Pancreas (tissue), 10 donors: ENCODE measurements around the gene TRIM8. TPM values are rescaled to one million over a fixed set of nuclear protein-coding genes. Genes with fewer than 3 reads are reported as not detected.

Experiments used
- ATAC-seq, 4 donors: fragments of 200-7000 bp; cut with Tn5 transposase; one replicate each; pipeline versions ENCODE4 v1.8.0 to v1.9.1; 2020; ENCODE audit warnings: mild to moderate bottlenecking in 4 of 4, moderate library complexity in 4 of 4
- DNase-seq, 6 donors: peaks; one replicate each; pipeline ENCODE4 v3.0.0-alpha.2; 2020
- FAIRE-seq: peaks from 2 replicates; lab custom pipeline; 2012; peaks lifted over from hg19 to GRCh38; lab: Jason Lieb, UNC
- H3K27ac ChIP-seq, 4 donors: fragments of 200-600 bp; sonication (generic); 1 replicate in 3 of 4; 2 replicates in 1 of 4; pipeline versions ENCODE4 v1.5.0 to v1.8.0; 2020
- H3K27me3 ChIP-seq, 4 donors: fragments of 200-600 bp; one replicate each; pipeline ENCODE4 v1.8.0; 2021
- H3K36me3 ChIP-seq, 3 donors: fragments of 200-600 bp; sonication (generic) in 1 of 3; one replicate each; pipeline versions ENCODE4 v1.5.0 to v1.8.0; 2020 to 2021
- H3K4me1 ChIP-seq, 3 donors: fragments of 200-600 bp; one replicate each; pipeline ENCODE4 v1.8.0; 2021
- H3K4me3 ChIP-seq, 4 donors: fragments of 200-600 bp; sonication (generic) in 2 of 4; one replicate each; pipeline versions ENCODE4 v1.5.0 to v1.8.0; 2020 to 2021
- H3K9me3 ChIP-seq, 4 donors: fragments of 200-600 bp; one replicate each; pipeline ENCODE4 v1.8.0; 2021
- whole genome bisulfite sequencing, 2 donors: extraction: QIAGEN DNeasy Blood & Tissue Kit; methylation state at CpG; one replicate each; pipeline ENCODE4 v1.1.7; 2013; 5-methylcytosine and 5-hydroxymethylcytosine counted together
- intact Hi-C, 3 donors: fragments of 100-400 bp; cut with DNase I; formaldehyde crosslinking; loops; one replicate each; pipeline versions ENCODE4 v1.11.1 to v1.14.2; 2022
- polyA plus RNA-seq, 2 donors: library from polyadenylated mRNA; stranded (reverse); fragments of 200-250 nt; gene quantifications; one replicate each; pipeline ENCODE4 v1.2.3, GENCODE V29; 2013
- total RNA-seq, 6 donors: library from RNA; stranded (reverse); fragmentation: NEBNext Ultra II Directional in 4 of 6; extraction: Animal tissue kit (Norgen Biotek cat#: 25700) in 4 of 6; gene quantifications; one replicate each; pipeline versions ENCODE4 v1.2.1 to v1.2.4, GENCODE V29; 2021 to 2023
- TF ChIP-seq, protein P1 (sequence below), 4 donors: fragments of 200-600 bp; sonication (generic) in 3 of 4; IDR thresholded peaks; one replicate each; pipeline versions ENCODE4 v1.5.0 to v1.8.0; 2021; ENCODE audit warnings: antibody characterized with exemption in 4 of 4
- donor health status: healthy with polysubstance abuse.
- donor health status: DM: no; HTN: no; CAD: no; lungs with moderate emphysema.
- donor health status: DM: no; HTN: no; CAD: no.
- donor health status: control.
- donor health status: control.
- donor health status: Bipolar disorder and iron deficiency.
- donor health status: DM: yes; HTN: yes; CAD: no.
- donor health status: DM: no; HTN: no; CAD: no.
- donor health status: DM: no; HTN: no; CAD: no.
- donor health status: DM: yes; HTN: yes; CAD: no.

The TRIM8 gene
- total and polyA plus RNA-seq, 8 donors, result 42.2 to 106 (median 74.1) TPM

GRCh38 chr10:102617816-102618215 lies 26.5 kb upstream of the TRIM8 start:
- Histone ChIP-seq H3K4me3 (no peak overlapping the region), H3K36me3 (no peaks in the 10 kb centered on the region), H3K9me3 (no peaks in the 10 kb centered on the region), H3K27me3 (no peaks in the 10 kb centered on the region), H3K27ac (no peak overlapping the region), H3K4me1 (no peaks in the 10 kb centered on the region)
- intact Hi-C loops, result no loop called here
- DNase-seq (peak in 1 of 6 donors; percentile 25), FAIRE-seq (no peak), ATAC-seq (no peak)
- TF ChIP-seq, protein P1, sequence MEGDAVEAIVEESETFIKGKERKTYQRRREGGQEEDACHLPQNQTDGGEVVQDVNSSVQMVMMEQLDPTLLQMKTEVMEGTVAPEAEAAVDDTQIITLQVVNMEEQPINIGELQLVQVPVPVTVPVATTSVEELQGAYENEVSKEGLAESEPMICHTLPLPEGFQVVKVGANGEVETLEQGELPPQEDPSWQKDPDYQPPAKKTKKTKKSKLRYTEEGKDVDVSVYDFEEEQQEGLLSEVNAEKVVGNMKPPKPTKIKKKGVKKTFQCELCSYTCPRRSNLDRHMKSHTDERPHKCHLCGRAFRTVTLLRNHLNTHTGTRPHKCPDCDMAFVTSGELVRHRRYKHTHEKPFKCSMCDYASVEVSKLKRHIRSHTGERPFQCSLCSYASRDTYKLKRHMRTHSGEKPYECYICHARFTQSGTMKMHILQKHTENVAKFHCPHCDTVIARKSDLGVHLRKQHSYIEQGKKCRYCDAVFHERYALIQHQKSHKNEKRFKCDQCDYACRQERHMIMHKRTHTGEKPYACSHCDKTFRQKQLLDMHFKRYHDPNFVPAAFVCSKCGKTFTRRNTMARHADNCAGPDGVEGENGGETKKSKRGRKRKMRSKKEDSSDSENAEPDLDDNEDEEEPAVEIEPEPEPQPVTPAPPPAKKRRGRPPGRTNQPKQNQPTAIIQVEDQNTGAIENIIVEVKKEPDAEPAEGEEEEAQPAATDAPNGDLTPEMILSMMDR (IDR thresholded peaks at IDR 0.05), result no peak
- WGBS, 2 donors, result 84 to 90% methylated on average over 8 of the region's 8 CpGs

- ATAC-seq (no peak), DNase-seq (peak in 1 of 6 donors; percentile 51), FAIRE-seq (no peak)
- no peaks in the 10 kb centered on the region for H3K27me3 ChIP-seq
- WGBS, 2 donors, result 84 to 89% methylated on average over 14 of the region's 14 CpGs
- H3K9me3 ChIP-seq, result no peaks in the 10 kb centered on the region
- H3K36me3 ChIP-seq, result no peaks in the 10 kb centered on the region
- H3K4me1 ChIP-seq, result no peaks in the 10 kb centered on the region
- TF ChIP-seq, protein P1 (IDR thresholded peaks at IDR 0.05), result no peak
- no peak overlapping the region for H3K27ac ChIP-seq
- H3K4me3 ChIP-seq, result no peak overlapping the region
- intact Hi-C loops, result no loop called here
These were observed 24.8 kb upstream of the TRIM8 start for GRCh38 chr10:102619281-102619981.

GRCh38 chr10:102620138-102620590 lies 24.1 kb upstream of the TRIM8 start:
- TF ChIP-seq, protein P1 (IDR thresholded peaks at IDR 0.05), result no peak
- peak in 1 of 6 donors; percentile 37 for DNase-seq
- Histone ChIP-seq H3K36me3 (no peaks in the 10 kb centered on the region), H3K27me3 (no peaks in the 10 kb centered on the region), H3K27ac (no peak overlapping the region), H3K4me3 (no peak overlapping the region), H3K9me3 (no peaks in the 10 kb centered on the region), H3K4me1 (peaks cover 0 to 3% (median 0%) of the 10 kb centered on the region in 3 donors)
- intact Hi-C loops, result no loop called here
- ATAC-seq, result no peak
- WGBS, 2 donors, result 46 to 52% methylated on average over 4 to 5 of the region's 5 CpGs
- FAIRE-seq, result no peak

- no peak overlapping the region for H3K4me3 ChIP-seq
- no peaks in the 10 kb centered on the region for H3K9me3 ChIP-seq
- intact Hi-C loops, result no loop called here
- H3K36me3 ChIP-seq, result no peaks in the 10 kb centered on the region
- no peaks in the 10 kb centered on the region for H3K27me3 ChIP-seq
- H3K4me1 ChIP-seq, result peaks cover 0 to 3% (median 0%) of the 10 kb centered on the region in 3 donors
- DNase-seq (peak in 1 of 6 donors; percentile 34), ATAC-seq (no peak), FAIRE-seq (no peak)
- H3K27ac ChIP-seq, result no peak overlapping the region
- WGBS, 2 donors, result 86 to 88% methylated on average over 15 of the region's 15 CpGs
- TF ChIP-seq, protein P1 (IDR thresholded peaks at IDR 0.05), result no peak
These were observed 23.5 kb upstream of the TRIM8 start for GRCh38 chr10:102620591-102621442.
